GM19351 (cell line): ENCODE measurements around the gene KRTAP5-6.

Experiments
- ATAC-seq: cut with Tn5 transposase; IDR thresholded peaks from one replicate; pipeline ENCODE4 v1.9.1; 2021; ENCODE audit warnings: mild to moderate bottlenecking, moderate library complexity; ENCODE audit not compliant: unreplicated experiment

KRTAP5-6 gene

DNA sequence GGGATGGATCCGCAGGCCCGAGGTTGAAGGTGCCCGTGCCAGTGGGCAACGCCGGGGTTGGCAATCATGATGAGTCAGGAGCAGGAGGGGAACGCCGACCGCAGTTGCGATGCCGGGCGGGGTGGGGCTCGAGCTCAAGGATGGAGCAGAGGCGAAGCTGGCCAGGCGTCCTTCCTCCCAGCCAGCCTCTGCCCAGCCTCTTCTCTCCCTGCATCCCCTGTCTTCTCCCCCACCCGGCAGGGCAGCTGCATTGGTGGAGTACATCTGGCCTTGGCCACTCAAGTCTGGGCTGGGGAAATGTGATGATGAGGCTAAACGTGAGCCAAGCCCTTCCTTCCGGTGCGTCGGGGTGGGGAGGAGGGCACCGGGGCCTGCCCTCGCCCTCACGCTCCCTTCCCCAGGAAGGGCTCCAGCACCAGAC is 49.5 kb downstream of the KRTAP5-6 start:
- no peak for ATAC-seq

DNA sequence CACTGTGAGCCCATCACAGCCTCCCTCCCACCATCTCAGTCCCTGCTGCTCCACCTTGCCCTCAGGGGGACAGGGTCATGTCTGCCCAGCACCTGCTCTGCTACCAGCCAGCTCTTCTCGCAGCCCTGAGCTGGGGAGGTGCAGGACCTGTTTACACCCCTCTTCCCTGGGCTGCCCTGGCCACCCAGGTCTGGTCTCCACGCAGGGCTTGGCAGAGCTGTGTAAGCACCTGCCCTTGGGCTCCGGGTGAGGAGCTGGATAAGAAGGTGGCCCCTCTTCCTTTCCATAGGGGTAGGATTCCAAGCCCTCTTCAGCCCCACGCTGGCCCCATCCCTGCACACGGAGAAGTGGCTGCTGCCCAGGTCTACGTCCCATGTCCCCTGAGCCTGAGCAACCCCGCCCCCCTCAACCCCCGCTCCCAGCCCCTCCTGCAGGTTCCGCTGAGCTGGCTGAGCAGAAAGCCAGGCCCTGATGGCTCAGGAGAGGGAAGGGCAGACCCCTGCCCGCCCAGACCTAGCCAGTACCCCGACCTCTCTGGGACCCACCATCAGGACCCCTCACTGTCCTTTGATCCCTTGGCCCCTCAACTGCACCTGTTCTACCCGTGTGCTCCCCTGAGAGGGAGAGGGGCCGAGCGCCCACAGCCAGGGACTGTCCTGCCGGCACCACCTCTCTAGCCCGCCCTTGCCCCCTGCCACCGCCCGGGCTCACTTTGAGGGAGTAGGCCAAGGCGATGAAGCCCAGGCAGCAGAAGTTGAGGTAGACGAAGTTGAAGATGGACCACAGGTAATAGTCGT is 50.2 kb downstream of the KRTAP5-6 start:
- ATAC-seq, result no peak
